ENCODE data around the gene TPTE.
"Not testable (repeated sequence)": the region's sequence is repeated elsewhere in the genome, so short reads cannot be mapped to it uniquely, and the experiment has no call there.

The TPTE gene

DNA sequence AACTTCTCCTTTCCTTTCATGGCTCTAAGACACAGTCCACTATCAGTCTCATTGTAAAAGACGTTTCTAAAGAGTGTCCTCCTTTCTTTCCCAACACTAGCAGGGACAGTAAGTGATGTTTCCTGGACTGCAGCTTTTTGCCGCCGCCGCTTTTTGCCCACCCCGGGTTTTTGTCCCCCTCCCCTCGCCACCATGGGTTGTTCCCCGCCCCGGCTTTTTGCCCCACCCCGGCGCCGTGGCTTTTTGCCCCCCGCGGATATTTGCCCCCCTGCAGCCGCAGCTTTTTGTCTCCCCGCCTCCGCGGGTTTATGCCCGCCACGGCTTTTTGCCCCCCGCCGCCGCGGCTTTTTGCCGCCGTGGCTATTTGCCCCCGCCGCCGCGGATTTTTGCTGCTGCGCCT is 95.2 kb downstream of the TPTE start:
- TF ChIP-seq ARNT (IDR thresholded peaks at IDR 0.05) = no peak
- TF ChIP-seq CTBP1 (IDR thresholded peaks at IDR 0.05; ENCODE audit: borderline replicate concordance) = no peak
- TF ChIP-seq SP1 (IDR thresholded peaks at IDR 0.05) = no peak
- no peak for TF ChIP-seq LEF1 (IDR thresholded peaks at IDR 0.05; ENCODE audit: borderline replicate concordance)
- no peak for TF ChIP-seq FOXM1 (IDR thresholded peaks at IDR 0.05; ENCODE audit: borderline replicate concordance)
- TF ChIP-seq ZNF384 (IDR thresholded peaks at IDR 0.05) = no peak
- no peak for TF ChIP-seq TARDBP (IDR thresholded peaks at IDR 0.05)
- TF ChIP-seq FOXK2 (IDR thresholded peaks at IDR 0.05) = no peak
- no peak for TF ChIP-seq BHLHE40 (IDR thresholded peaks at IDR 0.05; ENCODE audit: borderline replicate concordance)
- TF ChIP-seq FOXA1 (IDR thresholded peaks at IDR 0.05) = no peak
- TF ChIP-seq, protein P1, sequence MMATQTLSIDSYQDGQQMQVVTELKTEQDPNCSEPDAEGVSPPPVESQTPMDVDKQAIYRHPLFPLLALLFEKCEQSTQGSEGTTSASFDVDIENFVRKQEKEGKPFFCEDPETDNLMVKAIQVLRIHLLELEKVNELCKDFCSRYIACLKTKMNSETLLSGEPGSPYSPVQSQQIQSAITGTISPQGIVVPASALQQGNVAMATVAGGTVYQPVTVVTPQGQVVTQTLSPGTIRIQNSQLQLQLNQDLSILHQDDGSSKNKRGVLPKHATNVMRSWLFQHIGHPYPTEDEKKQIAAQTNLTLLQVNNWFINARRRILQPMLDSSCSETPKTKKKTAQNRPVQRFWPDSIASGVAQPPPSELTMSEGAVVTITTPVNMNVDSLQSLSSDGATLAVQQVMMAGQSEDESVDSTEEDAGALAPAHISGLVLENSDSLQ (IDR thresholded peaks at IDR 0.05) = no peak
- TF ChIP-seq NFRKB (IDR thresholded peaks at IDR 0.05) = no peak
- no peak for TF ChIP-seq HDGF (IDR thresholded peaks at IDR 0.05; ENCODE audit: borderline replicate concordance)
- no peak for TF ChIP-seq L3MBTL2 (conservative IDR thresholded peaks at IDR 0.05)
- DNase-seq (ENCODE audit: extremely low spot score) = no peak
- ChIA-PET CTCF (no interaction called here), POLR2A (no interaction called here)

DNA sequence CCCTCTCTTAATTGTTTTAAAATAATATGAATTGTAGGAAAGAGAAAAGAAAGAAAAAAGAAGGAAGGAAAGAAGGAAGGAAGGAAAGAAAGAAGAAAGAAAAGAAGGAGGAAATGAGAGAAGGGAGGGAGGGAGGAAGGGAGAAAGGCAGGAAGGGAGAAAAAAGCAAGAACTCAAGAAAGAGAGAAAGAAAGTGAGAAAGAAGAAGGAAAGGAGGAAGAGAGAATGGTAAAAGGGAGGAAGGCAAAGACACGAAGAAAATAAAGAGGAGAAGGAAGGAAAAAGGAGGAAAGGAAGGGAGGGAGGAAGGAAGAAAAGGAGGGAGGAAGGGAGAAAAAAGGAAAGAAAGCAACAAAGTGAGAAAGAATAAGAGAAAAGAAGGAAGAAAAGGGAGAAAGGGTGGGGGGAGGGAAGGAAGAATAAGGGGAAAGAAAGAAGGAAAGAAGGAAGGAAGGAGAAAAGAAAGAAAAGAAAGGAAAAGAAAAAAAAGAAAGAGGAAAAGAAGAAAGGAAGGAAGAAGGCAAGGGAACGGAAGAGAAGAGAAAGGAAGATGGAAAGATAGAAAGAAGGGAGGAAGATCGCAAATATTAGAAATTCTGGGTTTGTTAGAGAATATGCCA is 95.9 kb downstream of the TPTE start:
- CTCF ChIA-PET; POLR2A ChIA-PET; DNase-seq (ENCODE audit: extremely low spot score): not testable (repeated sequence)

DNA sequence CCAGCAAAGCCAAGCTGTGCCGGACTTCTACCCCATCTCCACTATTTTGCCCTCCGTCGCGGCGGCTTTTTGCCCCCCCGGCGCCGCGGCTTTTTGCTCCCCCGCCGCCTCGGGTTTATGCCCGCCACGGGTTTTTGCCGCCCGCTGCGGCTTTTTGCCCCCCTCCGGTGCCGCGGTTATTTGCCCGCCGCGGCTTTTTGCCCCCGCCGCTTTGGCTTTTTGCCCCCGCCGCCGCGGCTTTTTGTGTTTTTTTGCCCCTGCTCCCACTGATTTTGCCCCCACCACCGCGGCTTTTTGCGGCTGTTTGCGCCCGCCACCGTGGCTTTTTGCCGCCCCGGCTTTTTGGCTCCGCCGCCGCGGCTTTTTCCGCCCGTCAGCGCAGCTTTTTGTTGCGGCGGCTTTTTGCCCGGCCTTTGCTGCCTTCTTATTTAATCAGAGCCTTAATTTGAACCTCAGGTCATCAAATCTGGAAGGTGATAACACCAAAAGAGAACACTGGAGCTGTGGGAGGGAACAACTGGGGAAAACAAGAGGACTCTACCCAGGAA is 106.0 kb downstream of the TPTE start:
- ChIA-PET POLR2A (no interaction called here), CTCF (no interaction called here)
- DNase-seq (ENCODE audit: extremely low spot score) = no peak
- no peak for TF ChIP-seq TARDBP (IDR thresholded peaks at IDR 0.05)
- no peak for TF ChIP-seq HDGF (IDR thresholded peaks at IDR 0.05; ENCODE audit: borderline replicate concordance)
- no peak for TF ChIP-seq ARNT (IDR thresholded peaks at IDR 0.05)

GRCh38 chr21:10629239-10629638 is 107.9 kb downstream of the TPTE start:
- POLR2A ChIA-PET; CTCF ChIA-PET; DNase-seq (ENCODE audit: extremely low spot score): not testable (repeated sequence)

- POLR2A ChIA-PET, CTCF ChIA-PET: not testable (repeated sequence)
Measured at GRCh38 chr21:10630829-10631228, 109.4 kb downstream of the TPTE start.

GRCh38 chr21:10631316-10631715 is 109.9 kb downstream of the TPTE start:
- POLR2A ChIA-PET; CTCF ChIA-PET; DNase-seq (ENCODE audit: extremely low spot score): not testable (repeated sequence)

More at GRCh38 chr21:10630829-10631228, 109.4 kb downstream of the TPTE start:
- DNase-seq (ENCODE audit: extremely low spot score) = not testable (repeated sequence)

GRCh38 chr21:10638144-10638543 is 116.8 kb downstream of the TPTE start:
- DNase-seq (ENCODE audit: extremely low spot score); POLR2A ChIA-PET; CTCF ChIA-PET: not testable (repeated sequence)

- POLR2A ChIA-PET = no interaction called here
- TF ChIP-seq FOXM1 (IDR thresholded peaks at IDR 0.05; ENCODE audit: borderline replicate concordance) = no peak
- no peak for TF ChIP-seq ARNT (IDR thresholded peaks at IDR 0.05)
- TF ChIP-seq ELF4 (IDR thresholded peaks at IDR 0.05) = no peak
- TF ChIP-seq HDGF (IDR thresholded peaks at IDR 0.05; ENCODE audit: borderline replicate concordance) = no peak
- TF ChIP-seq TARDBP (IDR thresholded peaks at IDR 0.05) = no peak
- TF ChIP-seq FOXA1 (IDR thresholded peaks at IDR 0.05) = no peak
- no peak for TF ChIP-seq CTBP1 (IDR thresholded peaks at IDR 0.05; ENCODE audit: borderline replicate concordance)
- TF ChIP-seq, protein P1 (IDR thresholded peaks at IDR 0.05) = no peak
- TF ChIP-seq NFRKB (IDR thresholded peaks at IDR 0.05) = no peak
- no peak for DNase-seq (ENCODE audit: extremely low spot score)
- CTCF ChIA-PET = no interaction called here
Measured at GRCh38 chr21:10639123-10639522, 117.7 kb downstream of the TPTE start.

DNA sequence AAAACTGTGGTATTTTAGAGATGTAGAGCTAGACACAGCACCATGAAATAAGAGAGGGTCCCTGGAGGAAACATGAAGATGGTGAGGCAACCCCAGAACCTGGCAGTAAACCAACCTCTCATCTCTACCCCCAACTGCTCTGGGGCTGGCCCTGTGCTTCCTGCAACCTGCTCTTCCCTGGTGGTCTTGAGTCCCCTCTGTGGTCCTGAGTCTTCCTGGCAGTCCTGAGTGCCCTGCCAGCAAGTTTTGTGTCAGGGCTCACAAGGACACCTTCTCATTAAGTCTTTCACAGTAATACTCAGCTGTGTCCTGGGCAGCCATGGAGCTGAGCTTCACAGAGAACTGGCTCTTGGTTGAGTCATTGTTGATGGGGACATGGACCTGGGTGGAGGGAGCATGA is 118.4 kb downstream of the TPTE start:
- POLR2A ChIA-PET; DNase-seq (ENCODE audit: extremely low spot score); CTCF ChIA-PET: not testable (repeated sequence)

- TF ChIP-seq SUZ12 (IDR thresholded peaks at IDR 0.05) (no peak), FOXM1 (IDR thresholded peaks at IDR 0.05; ENCODE audit: borderline replicate concordance) (no peak), NFRKB (IDR thresholded peaks at IDR 0.05) (no peak), SP1 (IDR thresholded peaks at IDR 0.05) (no peak), ARNT (IDR thresholded peaks at IDR 0.05) (no peak), FOXK2 (IDR thresholded peaks at IDR 0.05) (no peak), FOXA1 (IDR thresholded peaks at IDR 0.05) (no peak), LEF1 (IDR thresholded peaks at IDR 0.05; ENCODE audit: borderline replicate concordance) (no peak)
- TF ChIP-seq, protein P1 (IDR thresholded peaks at IDR 0.05) = no peak
- DNase-seq (ENCODE audit: extremely low spot score) = no peak
- ChIA-PET POLR2A (no interaction called here), CTCF (no interaction called here)
Measured at GRCh38 chr21:10640446-10640845, 119.1 kb downstream of the TPTE start.

Data from HEK293T (cell line).